Lower lobe of right lung (tissue), 2 donors: ENCODE data around the gene AHCTF1. TPM values are rescaled to one million over a fixed set of nuclear protein-coding genes. Genes with fewer than 3 reads are reported as not detected.
"Not testable (repeated sequence)": the region's sequence is repeated elsewhere in the genome, so short reads cannot be mapped to it uniquely, and the experiment has no call there.

ENCODE experiments used
- ATAC-seq, 2 donors: fragments of 200-7000 bp; cut with Tn5 transposase; one replicate each; pipeline ENCODE4 v1.9.1; 2020 to 2022; ENCODE audit warnings: mild to moderate bottlenecking in 2 of 2, moderate library complexity in 2 of 2
- DNase-seq: peaks from one replicate; pipeline ENCODE4 v3.0.0-alpha.2; 2020
- H3K27ac ChIP-seq: fragments of 200-600 bp; one replicate; pipeline ENCODE4 v1.8.0; 2022
- H3K27me3 ChIP-seq: fragments of 200-600 bp; one replicate; pipeline ENCODE4 v1.8.0; 2022; ENCODE audit warnings: low read depth
- H3K36me3 ChIP-seq: fragments of 200-600 bp; one replicate; pipeline ENCODE4 v1.8.0; 2022; ENCODE audit warnings: mild to moderate bottlenecking
- H3K4me1 ChIP-seq: fragments of 200-600 bp; one replicate; pipeline ENCODE4 v1.8.0; 2022
- H3K4me3 ChIP-seq: fragments of 200-600 bp; one replicate; pipeline ENCODE4 v1.8.0; 2022; ENCODE audit warnings: mild to moderate bottlenecking
- H3K9me3 ChIP-seq: fragments of 200-600 bp; one replicate; pipeline ENCODE4 v1.8.0; 2022
- CTCF ChIP-seq: fragments of 200-600 bp; IDR thresholded peaks from one replicate; pipeline ENCODE4 v1.8.0; 2022; ENCODE audit warnings: antibody characterized with exemption, mild to moderate bottlenecking
- intact Hi-C: fragments of 100-400 bp; cut with DNase I; formaldehyde crosslinking; loops from one replicate; pipeline ENCODE4 v1.11.0; 2022
- total RNA-seq: library from RNA; stranded (reverse); fragmentation: NEBNext Ultra II Directional; extraction: Animal tissue kit (Norgen Biotek cat#: 25700); gene quantifications from one replicate; pipeline ENCODE4 v1.2.1, GENCODE V29; 2021
- donor health status: DM: no; HTN: yes; CAD: no; lungs with severe emphysema.

The AHCTF1 gene
- total RNA-seq, 1 donor from 2014 or later = 36.0 TPM

- H3K9me3 ChIP-seq = no peaks in the 10 kb centered on the region
- no peak overlapping the region for H3K27ac ChIP-seq
- intact Hi-C loops = no loop called here
- H3K36me3 ChIP-seq = peaks cover 26% of the 10 kb centered on the region
- no peak for ATAC-seq
- no peak for TF ChIP-seq CTCF
- H3K27me3 ChIP-seq = no peaks in the 10 kb centered on the region
- no peak for DNase-seq
- H3K4me1 ChIP-seq = no peaks in the 10 kb centered on the region
- H3K4me3 ChIP-seq = no peak overlapping the region
Measured at GRCh38 chr1:246921481-246921880, 10.3 kb downstream of the AHCTF1 start.

- ATAC-seq = no peak
- Histone ChIP-seq H3K27ac (no peak overlapping the region), H3K9me3 (no peaks in the 10 kb centered on the region), H3K4me1 (no peaks in the 10 kb centered on the region), H3K4me3 (no peak overlapping the region), H3K27me3 (no peaks in the 10 kb centered on the region), H3K36me3 (peaks cover 34% of the 10 kb centered on the region)
- DNase-seq = no peak
- intact Hi-C loops = no loop called here
- TF ChIP-seq CTCF = no peak
Measured at GRCh38 chr1:246919902-246920301, 11.8 kb downstream of the AHCTF1 start.

- H3K9me3 ChIP-seq, DNase-seq, H3K4me3 ChIP-seq, intact Hi-C loops, H3K4me1 ChIP-seq, H3K27ac ChIP-seq, ATAC-seq, H3K27me3 ChIP-seq: not testable (repeated sequence)
- H3K36me3 ChIP-seq = peaks cover 70% of the 10 kb centered on the region
Measured at GRCh38 chr1:246916026-246916923, 15.5 kb downstream of the AHCTF1 start.

- ATAC-seq (peak in 1 of 2 donors; percentile 66), DNase-seq (no peak)
- Histone ChIP-seq H3K36me3 (peaks cover 80% of the 10 kb centered on the region), H3K4me3 (no peak overlapping the region), H3K9me3 (no peaks in the 10 kb centered on the region), H3K4me1 (no peaks in the 10 kb centered on the region), H3K27me3 (no peaks in the 10 kb centered on the region), H3K27ac (no peak overlapping the region)
- peak; percentile 51 for TF ChIP-seq CTCF
- intact Hi-C loops = no loop called here
Measured at GRCh38 chr1:246907472-246907871, 24.3 kb downstream of the AHCTF1 start.

DNA sequence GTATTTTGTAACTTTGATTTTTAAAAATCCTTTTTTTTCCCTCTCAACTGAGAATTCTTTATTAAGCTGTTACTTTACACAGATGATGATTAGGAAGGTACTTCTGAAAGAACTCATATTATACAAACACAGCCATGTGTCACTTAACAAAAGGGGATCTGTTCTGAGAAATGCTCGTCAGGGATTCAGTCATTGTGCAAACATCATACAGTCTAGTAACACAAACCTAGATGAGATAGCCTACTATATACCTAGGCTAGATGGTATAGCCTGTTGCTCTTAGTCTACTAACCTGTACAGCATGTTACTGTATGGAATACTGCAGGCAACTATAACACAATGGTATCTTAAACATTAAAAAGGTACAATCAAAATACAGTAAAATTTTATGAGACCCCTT is 24.9 kb downstream of the AHCTF1 start:
- H3K27ac ChIP-seq = no peak overlapping the region
- ATAC-seq (no peak), DNase-seq (no peak)
- peaks cover 80% of the 10 kb centered on the region for H3K36me3 ChIP-seq
- no peaks in the 10 kb centered on the region for H3K9me3 ChIP-seq
- no peak for TF ChIP-seq CTCF
- no peaks in the 10 kb centered on the region for H3K27me3 ChIP-seq
- intact Hi-C loops = no loop called here
- no peak overlapping the region for H3K4me3 ChIP-seq
- no peaks in the 10 kb centered on the region for H3K4me1 ChIP-seq

GRCh38 chr1:246901874-246902273 is 29.9 kb downstream of the AHCTF1 start:
- Histone ChIP-seq H3K4me3 (no peak overlapping the region), H3K9me3 (no peaks in the 10 kb centered on the region), H3K27ac (no peak overlapping the region), H3K4me1 (no peaks in the 10 kb centered on the region), H3K27me3 (no peaks in the 10 kb centered on the region), H3K36me3 (peaks cover 99% of the 10 kb centered on the region)
- no peak for TF ChIP-seq CTCF
- DNase-seq = no peak
- intact Hi-C loops = no loop called here
- ATAC-seq = no peak
